ENCODE results near the gene CAV1.

CAV1 gene

DNA sequence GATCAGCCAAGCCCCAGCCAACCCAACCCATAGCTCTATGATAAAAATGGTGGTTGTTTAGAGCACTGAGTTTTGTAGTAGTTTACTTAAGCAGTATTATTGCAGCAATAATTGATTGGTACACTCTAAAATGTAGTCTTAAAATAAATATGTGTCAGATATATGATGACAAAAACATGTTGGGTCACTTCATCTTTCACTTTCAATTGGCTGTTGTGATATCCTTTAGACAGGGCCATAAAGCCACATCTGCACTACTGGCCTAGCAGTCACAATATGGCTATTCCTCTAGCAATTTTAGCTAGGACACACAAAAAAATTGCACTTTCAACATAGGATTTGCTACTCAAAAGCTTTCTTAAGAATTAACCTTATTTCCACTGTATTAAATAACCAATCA is 5.9 kb upstream of the CAV1 start:
- Histone ChIP-seq H3K4me3 (no peak overlapping the region), H3K9ac (no peak overlapping the region), H3K27me3 (peaks cover 9% of the 10 kb centered on the region), H3K4me1 (no peaks in the 10 kb centered on the region), H3K9me3 (no peaks in the 10 kb centered on the region), H3K27ac (no peak overlapping the region), H3K36me3 (no peaks in the 10 kb centered on the region), H3K4me2 (no peak overlapping the region), H4K20me1 (no peaks in the 10 kb centered on the region)
- TF ChIP-seq Cebpa-rat (IDR thresholded peaks at IDR 0.05) = no peak

DNA sequence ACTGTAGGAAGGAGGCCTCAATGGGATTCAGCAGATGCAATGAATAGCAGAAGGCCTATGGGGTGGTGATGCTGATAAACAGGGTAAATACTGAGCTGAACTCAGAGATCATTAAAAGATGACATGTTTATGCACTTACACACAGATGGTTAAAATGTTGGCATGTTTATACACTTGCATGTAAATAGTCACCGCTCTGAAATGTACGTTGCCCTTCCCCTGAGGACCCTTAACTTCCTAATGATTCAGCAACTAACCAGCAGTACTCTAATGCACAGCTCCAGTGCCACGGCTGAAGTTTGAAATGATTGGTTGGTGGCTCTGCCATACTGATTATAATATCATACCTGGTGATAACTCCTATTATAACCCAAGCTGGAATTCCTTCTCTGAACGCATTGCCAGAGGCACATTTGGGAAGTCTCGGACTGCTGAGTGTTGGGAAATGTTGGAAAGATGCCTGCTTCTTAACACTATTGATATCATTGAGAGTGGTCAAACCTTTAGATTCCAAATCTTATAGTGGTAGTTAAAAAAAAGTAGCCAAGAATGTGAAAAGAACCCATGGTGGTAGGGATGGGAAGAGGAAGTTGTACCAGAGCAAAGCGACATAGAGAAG is 3.7 kb upstream of the CAV1 start:
- no peak for TF ChIP-seq Cebpa-rat (IDR thresholded peaks at IDR 0.05)
- no peak overlapping the region for H3K9ac ChIP-seq
- no peak overlapping the region for H3K4me2 ChIP-seq
- H3K4me1 ChIP-seq = peaks cover 13% of the 10 kb centered on the region
- no peaks in the 10 kb centered on the region for H3K9me3 ChIP-seq
- no peaks in the 10 kb centered on the region for H3K36me3 ChIP-seq
- no peak overlapping the region for H3K4me3 ChIP-seq
- peaks cover 7% of the 10 kb centered on the region for H4K20me1 ChIP-seq
- no peak overlapping the region for H3K27ac ChIP-seq
- H3K27me3 ChIP-seq = peaks cover 31% of the 10 kb centered on the region

DNA sequence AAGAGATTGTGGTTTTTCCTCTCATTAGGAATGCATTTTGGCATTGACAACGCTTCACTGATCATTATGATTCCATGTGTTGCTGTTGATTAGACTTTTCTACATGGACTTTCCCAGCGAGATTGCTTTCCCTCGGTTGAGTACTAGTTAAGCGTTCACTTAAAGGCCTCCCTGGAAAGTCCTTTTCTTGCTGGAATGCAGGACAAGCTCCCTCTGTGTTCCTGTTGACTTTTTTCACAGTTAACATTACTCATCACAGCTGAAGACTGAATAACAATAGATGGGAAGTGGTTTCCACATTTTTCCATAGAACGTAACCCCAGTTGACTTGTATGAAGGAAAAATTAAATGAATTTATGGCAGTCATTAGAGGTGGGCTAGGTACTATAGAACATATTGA is 2.6 kb upstream of the CAV1 start:
- no peak overlapping the region for H3K9ac ChIP-seq
- peaks cover 7% of the 10 kb centered on the region for H4K20me1 ChIP-seq
- H3K4me1 ChIP-seq = peaks cover 20% of the 10 kb centered on the region
- no peaks in the 10 kb centered on the region for H3K9me3 ChIP-seq
- TF ChIP-seq Cebpa-rat (IDR thresholded peaks at IDR 0.05) = no peak
- H3K27me3 ChIP-seq = peaks cover 42% of the 10 kb centered on the region
- H3K36me3 ChIP-seq = no peaks in the 10 kb centered on the region
- H3K4me3 ChIP-seq = no peak overlapping the region
- no peak overlapping the region for H3K27ac ChIP-seq
- H3K4me2 ChIP-seq = no peak overlapping the region

DNA sequence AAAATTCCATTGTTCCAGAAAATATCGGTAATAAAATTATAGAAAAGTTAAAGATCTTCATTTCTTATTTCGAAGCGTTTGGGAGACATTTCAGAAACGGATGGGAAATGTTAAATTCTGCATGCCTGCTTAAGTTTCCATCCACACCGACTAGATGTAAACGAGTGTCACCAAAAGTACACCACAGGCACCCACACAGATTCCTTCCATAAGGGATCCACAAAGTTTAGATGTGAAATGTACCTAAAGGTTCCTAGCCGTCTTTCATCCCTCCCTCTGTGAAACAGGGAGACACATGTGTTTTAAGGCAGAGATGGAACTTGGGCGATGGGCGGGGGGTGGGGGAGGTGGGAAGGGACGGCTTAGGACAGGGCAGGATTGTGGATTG is 621 bp upstream of the CAV1 start:
- Histone ChIP-seq H3K27ac (no peak overlapping the region), H4K20me1 (peaks cover 7% of the 10 kb centered on the region), H3K27me3 (peaks cover 47% of the 10 kb centered on the region), H3K9me3 (no peaks in the 10 kb centered on the region), H3K9ac (no peak overlapping the region), H3K4me3 (no peak overlapping the region), H3K4me1 (peaks cover 20% of the 10 kb centered on the region), H3K4me2 (no peak overlapping the region), H3K36me3 (no peaks in the 10 kb centered on the region)
- no peak for TF ChIP-seq Cebpa-rat (IDR thresholded peaks at IDR 0.05)

DNA sequence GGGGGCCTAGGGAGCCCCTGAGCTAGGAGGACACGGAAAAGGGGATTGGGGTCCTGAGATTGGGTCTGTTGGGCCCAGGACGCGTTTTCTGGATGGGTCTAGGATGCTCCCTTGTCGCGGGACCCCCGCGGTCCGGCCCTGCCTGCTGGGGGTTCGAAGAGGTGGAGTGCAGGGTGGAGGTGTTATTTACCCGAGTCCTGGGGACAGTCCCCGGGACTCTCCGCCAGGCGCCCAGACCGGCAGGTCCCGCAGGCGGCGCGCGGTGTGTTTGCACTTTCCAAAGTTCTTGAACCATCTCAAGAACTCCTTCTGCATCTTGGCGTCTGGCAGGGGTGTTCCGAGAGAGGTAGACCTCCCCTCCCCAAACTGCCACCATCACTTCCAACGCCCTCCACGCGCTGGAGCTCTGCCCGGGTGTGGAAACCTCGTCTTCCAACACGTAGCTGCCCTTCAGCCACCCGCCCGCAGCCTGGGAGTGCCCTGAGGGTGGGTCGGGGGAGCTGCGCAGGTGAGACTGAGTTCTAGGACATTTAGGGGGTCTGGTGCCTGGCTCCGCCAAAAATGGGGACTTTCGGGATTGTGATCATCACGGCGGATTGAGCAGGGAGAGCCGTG is 569 bp downstream of the CAV1 start:
- TF ChIP-seq Cebpa-rat (IDR thresholded peaks at IDR 0.05) = no peak
- H3K9ac ChIP-seq = peak overlapping the region; percentile 13; the same call in 1 of the 2 replicates
- peak overlapping the region; percentile 67 for H3K4me3 ChIP-seq
- no peaks in the 10 kb centered on the region for H3K9me3 ChIP-seq
- no peak overlapping the region for H3K27ac ChIP-seq
- H3K4me1 ChIP-seq = peaks cover 20% of the 10 kb centered on the region
- H3K4me2 ChIP-seq = peak overlapping the region; percentile 96
- peaks cover 47% of the 10 kb centered on the region for H3K27me3 ChIP-seq
- no peaks in the 10 kb centered on the region for H3K36me3 ChIP-seq
- peaks cover 7% of the 10 kb centered on the region for H4K20me1 ChIP-seq

DNA sequence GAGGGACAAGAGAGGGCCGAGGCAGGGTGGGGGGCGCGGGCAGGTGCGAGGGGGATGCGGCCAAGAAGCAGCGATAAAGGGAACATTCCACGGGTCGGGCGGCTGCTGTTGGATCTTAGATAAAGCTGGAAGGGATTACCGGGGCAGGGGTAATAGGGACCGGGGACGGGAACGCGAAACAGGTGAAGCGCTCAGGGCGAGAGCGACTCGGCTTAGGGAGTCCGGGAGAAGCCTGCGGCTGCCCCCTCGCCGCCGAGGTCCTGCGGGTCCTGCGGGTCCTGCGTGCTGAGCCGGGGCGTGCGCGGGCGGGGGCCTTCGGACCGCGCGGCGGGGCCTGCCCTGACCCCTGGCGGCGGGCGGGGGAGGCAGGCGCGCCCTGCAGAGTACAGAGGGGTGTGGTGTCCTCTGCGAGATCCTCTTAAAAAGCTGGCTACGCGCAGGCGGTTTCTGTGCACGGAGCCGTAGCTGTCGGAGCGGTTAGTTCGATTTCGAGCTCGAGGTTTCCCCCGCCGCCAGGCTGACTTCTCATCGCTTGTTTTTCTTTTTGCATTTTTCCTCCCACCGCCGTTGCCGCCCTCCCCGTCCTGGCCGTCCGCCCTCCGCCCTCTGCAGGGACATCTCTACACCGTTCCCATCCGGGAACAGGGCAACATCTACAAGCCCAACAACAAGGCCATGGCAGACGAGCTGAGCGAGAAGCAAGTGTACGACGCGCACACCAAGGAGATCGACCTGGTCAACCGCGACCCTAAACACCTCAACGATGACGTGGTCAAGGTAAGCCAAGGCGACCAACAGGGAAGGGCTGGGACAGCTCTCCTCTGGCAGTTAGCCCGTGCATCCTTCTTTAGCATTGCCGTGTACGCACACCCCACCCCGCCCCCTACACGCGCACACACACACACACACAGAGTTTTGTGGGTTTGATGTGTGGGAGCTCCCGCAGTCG is 1.4 kb downstream of the CAV1 start:
- no peak overlapping the region for H3K27ac ChIP-seq
- H3K27me3 ChIP-seq = peaks cover 47% of the 10 kb centered on the region
- peak overlapping the region; percentile 13; the same call in 1 of the 2 replicates for H3K9ac ChIP-seq

DNA sequence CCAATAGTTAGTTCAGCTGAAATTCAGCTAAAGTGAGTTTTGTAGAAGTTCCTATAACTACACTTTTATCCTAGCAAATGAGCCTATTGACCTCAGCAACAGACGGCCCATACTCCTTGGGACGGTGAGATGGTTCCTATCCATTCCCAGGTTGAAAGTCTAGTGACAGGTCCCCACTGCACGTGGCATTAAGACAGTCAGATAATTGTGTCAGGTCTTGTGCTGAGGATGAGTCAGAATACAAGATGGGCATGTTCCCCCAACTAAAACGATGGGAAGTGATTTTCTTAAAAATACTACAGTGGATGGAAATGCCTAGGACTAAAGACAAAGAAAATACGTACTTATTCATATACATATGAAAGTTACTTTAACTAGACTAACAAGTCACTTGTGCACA is 2.1 kb downstream of the CAV1 start:
- Histone ChIP-seq H3K27me3 (peaks cover 47% of the 10 kb centered on the region), H3K4me3 (peak overlapping the region; percentile 67), H3K27ac (no peak overlapping the region), H3K4me2 (peak overlapping the region; percentile 96), H4K20me1 (peaks cover 7% of the 10 kb centered on the region), H3K9ac (no peak overlapping the region), H3K9me3 (no peaks in the 10 kb centered on the region), H3K4me1 (peaks cover 20% of the 10 kb centered on the region), H3K36me3 (no peaks in the 10 kb centered on the region)
- no peak for TF ChIP-seq Cebpa-rat (IDR thresholded peaks at IDR 0.05)

More for the DNA sequence above, 1.4 kb downstream of the CAV1 start:
- no peak for TF ChIP-seq Cebpa-rat (IDR thresholded peaks at IDR 0.05)
- H3K36me3 ChIP-seq = no peaks in the 10 kb centered on the region
- H3K4me1 ChIP-seq = peaks cover 20% of the 10 kb centered on the region
- H4K20me1 ChIP-seq = peaks cover 7% of the 10 kb centered on the region
- H3K4me3 ChIP-seq = peak overlapping the region; percentile 67
- no peaks in the 10 kb centered on the region for H3K9me3 ChIP-seq
- peak overlapping the region; percentile 96 for H3K4me2 ChIP-seq

DNA sequence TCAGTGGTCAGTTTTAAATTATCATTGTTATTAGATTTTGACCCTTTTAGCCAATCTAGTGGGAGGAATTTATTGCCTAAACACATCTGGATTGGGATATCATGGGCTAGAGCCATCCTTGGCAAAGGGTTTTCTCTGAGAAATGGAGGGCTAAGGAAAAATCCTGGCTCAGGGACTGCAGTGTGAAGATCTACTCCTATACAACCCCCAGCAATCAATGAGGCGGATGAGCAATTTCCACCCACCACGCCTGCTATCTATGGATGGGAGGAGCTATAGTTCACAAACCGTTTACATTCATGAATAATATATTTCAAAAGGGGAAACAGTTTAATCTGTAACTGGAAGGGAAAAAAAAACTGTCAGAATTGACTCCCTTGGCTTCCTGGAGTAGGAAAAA is 2.7 kb downstream of the CAV1 start:
- Histone ChIP-seq H3K9ac (no peak overlapping the region), H4K20me1 (peaks cover 7% of the 10 kb centered on the region), H3K36me3 (no peaks in the 10 kb centered on the region), H3K27me3 (peaks cover 47% of the 10 kb centered on the region), H3K27ac (no peak overlapping the region), H3K4me2 (no peak overlapping the region), H3K4me3 (no peak overlapping the region), H3K9me3 (no peaks in the 10 kb centered on the region), H3K4me1 (peaks cover 20% of the 10 kb centered on the region)
- TF ChIP-seq Cebpa-rat (IDR thresholded peaks at IDR 0.05) = no peak

DNA sequence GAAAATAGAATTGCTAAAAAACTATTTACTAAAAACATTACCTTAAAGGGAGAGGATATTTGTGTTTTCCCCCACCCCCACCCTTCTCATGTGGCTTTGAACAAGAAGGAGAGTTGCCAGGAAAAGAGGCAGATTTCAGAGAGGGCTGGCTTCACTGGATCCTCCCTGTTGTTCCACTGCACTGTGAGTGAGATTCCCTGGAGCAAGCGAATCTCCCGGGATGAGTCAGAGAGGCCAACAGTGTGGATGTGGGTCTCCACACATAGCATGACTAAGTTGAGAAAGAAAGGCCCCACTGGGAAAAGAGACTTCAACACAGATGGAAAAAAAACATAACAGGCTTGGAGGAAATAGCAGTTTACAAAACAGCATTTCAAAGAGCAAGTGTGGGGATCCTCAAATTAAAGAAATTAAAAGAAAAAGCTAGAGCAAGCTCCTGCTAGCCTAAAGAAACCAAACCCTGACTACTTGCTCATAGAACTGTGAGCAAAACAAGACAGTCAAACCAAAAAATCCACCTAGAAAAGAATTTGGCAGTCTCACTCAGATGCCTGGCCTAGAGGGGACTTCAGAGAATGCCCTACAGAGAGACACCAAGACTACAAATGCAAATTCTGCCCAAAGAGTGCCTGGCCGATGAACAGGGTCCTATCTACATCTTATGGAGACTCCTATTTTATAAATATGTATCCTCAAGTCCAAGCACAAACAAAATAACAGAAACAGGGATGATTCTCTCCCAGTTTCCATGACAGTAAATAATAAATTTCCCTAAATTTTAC is 3.4 kb downstream of the CAV1 start:
- peaks cover 20% of the 10 kb centered on the region for H3K4me1 ChIP-seq
- no peak overlapping the region for H3K4me2 ChIP-seq
- H3K9ac ChIP-seq = no peak overlapping the region

More for the DNA sequence above, 3.4 kb downstream of the CAV1 start:
- no peaks in the 10 kb centered on the region for H3K9me3 ChIP-seq
- H3K4me3 ChIP-seq = no peak overlapping the region
- peaks cover 7% of the 10 kb centered on the region for H4K20me1 ChIP-seq
- peaks cover 45% of the 10 kb centered on the region for H3K27me3 ChIP-seq
- H3K36me3 ChIP-seq = no peaks in the 10 kb centered on the region
- no peak for TF ChIP-seq Cebpa-rat (IDR thresholded peaks at IDR 0.05)
- no peak overlapping the region for H3K27ac ChIP-seq
